ENCODE results near the gene SERPINA5. TPM values are rescaled to one million over a fixed set of nuclear protein-coding genes. Genes with fewer than 3 reads are reported as not detected.

SERPINA5 gene
- total and polyA plus RNA-seq, 7 donors: 2.6 to 107 (median 16.3) TPM

GRCh38 chr14:94545131-94545841 is 35.9 kb upstream of the SERPINA5 start:
- Histone ChIP-seq H3K4me3 (no peak overlapping the region), H3K4me1 (no peaks in the 10 kb centered on the region), H3K27ac (no peak overlapping the region), H3K36me3 (ENCODE audit: insufficient read depth in 1 of 2, low read depth in 1 of 2) (no peaks in the 10 kb centered on the region), H3K27me3 (ENCODE audit: insufficient read depth in 3 of 3, low read length in 2 of 3) (no peaks in the 10 kb centered on the region), H3K9me3 (no peaks in the 10 kb centered on the region)
- DNase-seq (no peak), ATAC-seq (no peak)
- no peak for TF ChIP-seq CTCF (IDR thresholded peaks at IDR 0.05)
- intact Hi-C loops (cut with DNase I): no loop called here
- WGBS, 3 donors: 59 to 68% (median 60%) methylated on average over 15 of the region's 15 CpGs

GRCh38 chr14:94547151-94547680 is 34.0 kb upstream of the SERPINA5 start:
- ATAC-seq: no peak
- Histone ChIP-seq H3K36me3 (ENCODE audit: insufficient read depth in 1 of 2, low read depth in 1 of 2) (no peaks in the 10 kb centered on the region), H3K9me3 (no peaks in the 10 kb centered on the region), H3K27ac (no peak overlapping the region), H3K4me1 (no peaks in the 10 kb centered on the region), H3K4me3 (no peak overlapping the region), H3K27me3 (ENCODE audit: insufficient read depth in 3 of 3, low read length in 2 of 3) (no peaks in the 10 kb centered on the region)
- DNase-seq: no peak
- WGBS, 3 donors: 85 to 91% (median 87%) methylated on average over 8 of the region's 8 CpGs
- TF ChIP-seq CTCF (IDR thresholded peaks at IDR 0.05): no peak
- intact Hi-C loops (cut with DNase I): no loop called here

- no peak for ATAC-seq
- no peak for TF ChIP-seq CTCF (IDR thresholded peaks at IDR 0.05)
- intact Hi-C loops (cut with DNase I): no loop called here
Observed at GRCh38 chr14:94547726-94548125, 33.5 kb upstream of the SERPINA5 start.

GRCh38 chr14:94548131-94548998 is 32.9 kb upstream of the SERPINA5 start:
- no peak overlapping the region for H3K4me3 ChIP-seq
- intact Hi-C loops (cut with DNase I): no loop called here
- 85 to 87% (median 86%) methylated on average over 14 of the region's 14 CpGs for WGBS, 3 donors
- no peaks in the 10 kb centered on the region for H3K27me3 ChIP-seq (ENCODE audit: insufficient read depth in 3 of 3, low read length in 2 of 3)
- no peaks in the 10 kb centered on the region for H3K36me3 ChIP-seq (ENCODE audit: insufficient read depth in 1 of 2, low read depth in 1 of 2)
- H3K9me3 ChIP-seq: no peaks in the 10 kb centered on the region
- H3K27ac ChIP-seq: no peak overlapping the region
- no peaks in the 10 kb centered on the region for H3K4me1 ChIP-seq
- ATAC-seq: no peak
- DNase-seq: no peak
- TF ChIP-seq CTCF (IDR thresholded peaks at IDR 0.05): no peak

More at GRCh38 chr14:94547726-94548125, 33.5 kb upstream of the SERPINA5 start:
- no peak for DNase-seq
- WGBS, 3 donors: 69 to 84% (median 77%) methylated on average over 4 of the region's 4 CpGs
- Histone ChIP-seq H3K36me3 (ENCODE audit: insufficient read depth in 1 of 2, low read depth in 1 of 2) (no peaks in the 10 kb centered on the region), H3K9me3 (no peaks in the 10 kb centered on the region), H3K4me1 (no peaks in the 10 kb centered on the region), H3K27me3 (ENCODE audit: insufficient read depth in 3 of 3, low read length in 2 of 3) (no peaks in the 10 kb centered on the region), H3K4me3 (no peak overlapping the region), H3K27ac (no peak overlapping the region)

Data from psoas muscle (tissue), 8 donors.